NCI-H446 (cell line): ENCODE data around the gene CCDC192.
A peak's percentile ranks its signal among the peaks of the same experiment; 100 is the strongest.

Experiments used
- DNase-seq, 2 experiments: peaks; one replicate each; lab custom pipeline; 2025; lab: John Stamatoyannopoulos, UW

Gene CCDC192

DNA sequence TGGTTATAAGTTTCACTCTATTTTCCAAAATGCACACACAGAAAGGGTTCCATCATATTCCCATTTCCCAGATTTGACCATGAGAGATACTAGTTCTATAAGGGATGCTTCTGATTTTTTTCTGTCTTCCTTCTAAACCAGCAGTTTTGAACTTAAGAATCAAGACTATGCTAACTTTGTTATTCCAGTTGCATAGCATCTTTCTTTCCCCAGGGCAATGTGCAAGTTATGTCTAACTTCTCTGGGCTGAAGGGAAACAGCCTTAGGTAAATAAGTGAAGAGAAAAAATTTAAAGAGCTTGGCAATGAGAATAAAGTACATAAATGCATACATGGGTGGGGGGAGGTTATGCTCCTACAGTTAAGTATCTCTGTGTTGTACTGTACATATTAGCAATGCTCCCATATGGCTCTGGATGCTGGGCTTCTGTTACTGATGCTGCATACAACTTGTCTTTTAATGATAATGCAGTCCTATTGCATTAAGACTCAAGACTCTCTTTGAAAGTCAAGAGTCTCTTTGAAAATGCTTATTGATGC, 254.6 kb downstream of the CCDC192 start:
- DNase-seq = no peak

DNA sequence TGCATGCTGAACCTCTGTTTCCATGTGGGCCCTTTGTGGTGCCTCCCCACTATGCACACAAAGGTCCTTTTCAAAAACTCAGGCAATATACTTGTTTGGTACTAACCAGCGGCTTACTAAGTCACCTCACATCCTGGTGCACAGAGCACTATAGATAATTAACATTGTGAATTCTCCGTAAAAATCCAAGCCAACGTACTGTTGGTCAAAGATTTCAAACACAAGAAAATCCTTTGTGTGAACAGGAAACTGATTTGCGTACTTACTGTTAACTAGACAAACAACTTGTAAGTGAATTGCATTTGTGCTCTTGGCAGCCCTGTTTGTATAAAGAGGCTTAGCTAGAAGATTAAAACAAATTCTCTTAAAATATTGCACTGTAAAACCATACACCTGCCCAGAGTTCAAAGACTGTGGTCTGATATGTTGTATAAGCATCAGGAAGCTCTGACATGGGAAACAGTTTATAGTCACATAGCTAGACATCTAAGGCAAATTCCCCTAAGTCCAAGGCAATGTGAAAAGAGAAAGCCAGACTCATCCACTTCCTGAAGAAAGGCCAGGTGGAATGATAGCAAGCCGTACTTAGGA, 255.3 kb downstream of the CCDC192 start:
- DNase-seq = no peak

DNA sequence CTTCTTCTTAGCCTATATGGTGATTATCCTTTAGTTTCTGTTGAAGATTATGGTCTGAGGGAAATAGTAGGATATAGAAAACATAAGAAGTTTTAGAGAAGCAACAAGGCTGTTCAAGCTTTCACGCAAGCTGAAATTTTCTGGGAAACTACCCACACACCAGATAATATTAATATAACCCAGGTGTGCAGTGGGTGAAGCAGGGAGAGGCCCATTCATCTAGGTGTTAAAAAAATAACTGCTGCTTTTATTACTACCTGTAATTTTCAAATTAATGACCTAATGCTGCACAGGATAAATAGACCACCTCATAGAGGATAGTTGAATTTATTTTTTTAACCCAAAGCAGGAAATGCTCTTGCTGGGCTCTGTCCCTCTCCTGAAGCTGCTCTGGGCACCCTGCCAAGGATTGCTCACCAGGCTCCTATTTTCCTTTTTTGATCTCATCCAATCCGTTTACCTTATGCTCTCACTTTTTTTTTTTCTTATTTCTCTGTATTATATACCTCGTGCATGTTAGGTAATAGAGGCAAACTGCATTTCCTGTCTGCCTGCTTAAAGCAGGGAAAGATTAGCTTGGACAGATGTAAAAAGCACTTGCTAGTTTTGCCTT, 256.1 kb downstream of the CCDC192 start:
- DNase-seq = peak in 1 of 2 experiments; percentile 61

DNA sequence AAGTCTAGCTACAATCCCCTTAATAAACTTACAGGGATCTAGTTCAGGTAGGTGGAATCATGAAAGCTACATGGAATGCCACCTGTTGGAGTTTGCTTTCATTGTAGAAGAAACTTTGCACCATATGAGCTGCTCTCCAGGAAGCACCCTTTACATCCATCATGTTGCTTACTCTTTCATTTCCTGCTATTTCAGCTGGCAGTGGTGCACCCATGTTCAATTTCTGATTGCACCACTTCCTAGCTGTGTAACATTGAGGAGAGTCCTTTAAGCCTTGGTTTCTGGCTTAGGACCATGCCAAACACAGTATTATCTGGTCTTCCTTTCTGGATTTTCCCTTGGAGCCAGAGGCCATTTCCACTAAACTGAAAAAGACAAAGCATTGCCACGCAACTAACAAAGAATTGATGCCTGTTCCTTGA, 257.1 kb downstream of the CCDC192 start:
- no peak for DNase-seq

DNA sequence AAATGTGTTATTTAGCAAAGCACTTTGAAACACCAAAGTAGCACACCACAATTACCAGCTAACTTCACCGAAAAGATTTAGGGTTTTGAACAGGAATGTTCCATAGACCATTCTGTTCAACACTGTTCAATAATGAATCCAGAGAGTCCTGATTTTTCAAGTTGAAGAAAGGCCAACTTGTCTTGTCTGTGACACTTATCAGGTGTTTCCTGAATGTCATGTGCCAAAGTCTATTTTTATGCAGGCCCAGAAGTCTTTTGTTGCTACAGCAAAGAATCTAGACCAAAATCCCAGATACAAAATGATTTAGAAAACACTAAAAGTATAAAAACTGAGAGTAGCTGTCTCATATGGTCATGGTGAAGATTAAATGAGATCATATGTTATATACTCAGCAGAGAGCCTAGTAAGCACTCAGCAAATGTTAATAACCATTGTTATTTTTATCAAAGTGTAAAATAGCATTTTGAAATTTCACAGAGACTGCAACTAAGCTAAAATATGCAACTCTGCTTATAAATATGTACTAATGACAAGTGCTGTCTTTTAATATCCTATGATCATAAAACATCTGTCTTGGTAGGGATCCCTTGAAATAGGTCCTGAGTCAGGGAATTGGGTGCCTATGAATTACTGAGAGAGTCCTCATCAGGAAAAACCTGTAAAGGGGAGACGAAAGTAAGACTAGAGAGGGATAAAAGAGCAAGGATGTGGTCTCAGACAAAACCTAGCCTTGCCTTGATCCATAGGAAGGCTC, 258.0 kb downstream of the CCDC192 start:
- no peak for DNase-seq

DNA sequence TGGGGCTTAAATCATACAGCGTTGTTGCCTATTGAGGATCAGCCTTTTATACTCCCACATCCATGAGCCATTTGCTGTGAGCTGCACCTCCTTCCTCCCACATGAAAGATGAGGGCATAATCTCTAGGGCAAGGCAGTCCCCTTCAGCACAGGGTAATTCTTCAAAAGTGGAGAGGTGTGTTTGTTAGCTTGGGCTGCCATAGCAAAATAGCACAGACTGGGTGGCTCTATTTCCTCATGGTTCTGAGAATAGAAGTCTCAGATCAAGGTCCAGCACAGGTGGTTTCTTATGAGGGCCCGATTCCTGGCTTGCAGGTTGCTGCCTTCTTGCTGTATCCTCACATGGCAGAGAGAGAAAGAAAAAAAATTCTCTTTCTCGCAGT, 258.6 kb downstream of the CCDC192 start:
- no peak for DNase-seq

DNA sequence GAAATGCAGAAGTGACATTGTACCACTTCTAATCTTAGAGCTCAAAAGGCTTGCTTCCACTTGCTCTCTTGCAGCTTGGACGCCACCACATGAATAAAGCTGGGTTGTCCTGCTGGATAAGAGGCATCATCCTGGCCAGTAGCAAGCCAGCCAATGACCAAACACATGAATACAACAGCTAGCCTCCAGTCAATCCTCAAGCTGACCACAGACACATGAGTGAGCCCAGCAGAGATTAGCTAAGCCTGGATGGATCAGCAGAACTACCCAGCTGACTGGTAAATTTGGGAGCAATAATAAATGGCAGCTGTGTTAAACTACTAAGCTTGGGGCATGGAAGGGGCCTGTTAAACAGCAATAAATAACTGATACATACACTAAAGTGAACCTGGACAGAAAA, 259.3 kb downstream of the CCDC192 start:
- DNase-seq = no peak

DNA sequence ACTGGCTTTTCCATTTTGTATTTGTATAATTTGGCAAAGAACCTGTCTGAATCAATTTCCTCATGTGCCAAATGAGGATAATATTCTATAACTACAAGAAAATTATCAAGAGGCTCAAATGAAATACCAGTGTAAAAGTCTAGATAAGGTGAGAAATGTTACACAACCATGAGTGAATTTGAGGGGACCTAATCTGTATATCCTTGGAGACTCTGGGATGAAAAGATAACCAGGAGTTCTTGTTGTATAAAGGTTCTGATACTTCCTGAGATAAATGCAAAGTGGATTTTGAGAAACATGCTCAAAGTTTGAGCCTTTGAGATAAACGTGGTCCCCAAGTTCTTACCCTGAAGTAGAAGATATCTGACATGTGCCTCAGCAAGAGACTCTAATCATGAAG, 260.0 kb downstream of the CCDC192 start:
- no peak for DNase-seq

DNA sequence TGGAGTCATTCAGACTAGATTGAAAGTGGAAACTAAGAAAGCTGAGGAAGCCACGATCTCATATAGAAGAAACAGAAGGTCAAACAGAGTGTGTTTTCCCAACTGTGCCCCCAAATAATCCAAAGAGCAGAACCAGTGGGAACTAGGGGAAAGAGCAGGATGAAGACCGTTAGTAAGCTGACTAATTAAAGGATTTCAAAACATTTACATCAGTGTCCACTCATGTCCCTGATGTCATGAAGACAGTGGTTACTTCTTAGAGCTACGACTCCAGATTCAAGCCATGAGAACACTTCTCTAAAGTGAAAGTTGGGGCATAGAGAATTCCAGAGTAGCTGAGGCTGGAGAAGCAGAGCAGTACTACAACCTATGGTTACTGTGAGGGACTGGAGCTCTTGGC, 260.7 kb downstream of the CCDC192 start:
- DNase-seq = no peak

DNA sequence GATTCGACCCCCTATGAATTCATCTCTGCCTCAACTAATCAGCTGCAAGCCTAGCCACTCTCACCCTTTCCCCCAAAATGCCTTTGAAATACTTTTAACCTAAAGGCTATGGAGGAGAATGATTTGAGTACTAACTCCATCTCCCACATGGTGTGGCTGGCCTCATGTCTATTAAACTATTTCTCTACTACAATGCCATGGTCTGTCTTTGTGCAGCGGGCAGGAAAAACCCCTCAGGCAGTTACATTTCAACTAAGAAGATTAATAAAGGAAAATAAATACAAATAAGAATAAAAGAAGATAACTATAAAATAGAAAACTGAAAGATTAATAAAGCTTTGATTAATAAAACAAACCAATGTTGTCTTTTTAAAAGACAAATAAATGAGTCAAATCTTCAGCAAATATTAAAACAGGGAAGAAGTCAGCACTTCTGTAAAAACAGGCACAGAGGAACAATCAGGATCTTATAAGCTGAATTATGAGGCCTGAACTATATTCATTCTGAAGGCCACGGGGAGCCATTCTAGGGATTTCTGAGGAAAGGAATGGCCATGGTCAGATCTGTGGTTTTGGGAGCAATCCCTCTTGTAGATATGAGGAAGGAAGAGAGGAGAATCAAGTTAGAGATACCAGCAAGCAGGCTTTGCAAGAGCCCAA, 264.3 kb downstream of the CCDC192 start:
- no peak for DNase-seq

DNA sequence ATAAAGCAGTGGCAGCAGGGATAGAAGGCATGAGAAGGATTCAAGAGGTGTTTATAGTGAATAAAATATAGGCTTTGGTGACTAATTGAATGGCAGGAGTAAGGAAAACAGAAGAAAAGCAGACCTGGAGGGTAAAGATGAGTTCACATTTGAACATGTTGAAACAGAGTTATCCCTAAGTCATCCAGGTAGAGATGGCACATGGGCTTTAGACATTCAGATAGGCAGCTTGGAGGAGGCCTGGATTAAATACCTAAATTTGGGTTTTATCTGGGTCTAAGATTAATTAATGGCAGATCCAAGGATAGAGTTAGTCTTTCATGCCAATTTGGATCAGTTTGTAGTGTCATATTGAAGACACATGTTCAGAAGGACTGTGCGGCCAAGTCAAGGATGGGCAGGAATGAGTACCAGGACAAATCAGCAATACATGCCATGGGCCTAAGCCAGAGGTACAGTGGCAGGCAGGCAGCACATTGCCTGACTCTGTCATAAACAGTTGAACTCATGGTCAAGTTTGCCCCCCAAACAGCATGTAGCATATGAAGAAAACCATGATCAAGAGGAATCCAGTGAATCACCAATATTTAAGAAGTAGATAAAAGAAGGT, 264.9 kb downstream of the CCDC192 start:
- no peak for DNase-seq

DNA sequence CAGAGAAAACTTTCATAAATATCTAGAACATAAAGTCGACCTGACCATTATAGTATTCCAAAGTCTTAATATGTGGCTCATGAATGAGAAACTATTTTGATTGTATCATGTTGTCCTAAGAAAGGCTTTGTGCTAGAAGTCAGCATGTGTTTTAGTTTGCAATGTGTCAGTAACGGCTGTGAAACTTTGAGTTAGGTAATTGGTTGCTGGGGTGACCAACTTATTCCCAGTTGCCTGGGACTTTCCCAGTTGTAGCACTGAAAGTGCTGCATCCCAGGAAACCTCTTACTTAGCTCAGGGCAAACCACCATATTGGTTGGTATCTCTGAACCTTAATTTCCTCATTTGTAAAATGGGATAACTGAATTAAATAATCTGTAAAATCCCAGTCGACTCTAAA, 265.8 kb downstream of the CCDC192 start:
- DNase-seq = no peak

DNA sequence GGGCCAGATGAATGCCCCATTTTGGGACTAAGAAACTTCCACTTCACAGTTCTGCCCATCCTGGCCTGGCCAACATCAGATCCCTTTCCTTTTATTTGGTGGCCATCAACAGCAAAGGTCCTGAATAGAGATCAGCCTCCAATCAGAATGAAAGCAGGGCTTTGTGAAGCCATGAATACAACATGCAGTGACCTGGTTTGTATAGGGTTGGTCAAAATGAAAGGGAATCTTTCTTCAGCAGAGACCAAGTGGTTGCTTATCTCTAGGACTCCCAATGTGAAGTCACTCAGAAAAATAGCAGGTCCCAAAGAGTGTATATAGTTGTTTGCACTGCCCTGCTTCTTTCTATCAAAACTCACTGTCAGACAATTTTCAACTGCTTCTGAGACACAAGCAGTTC, 266.5 kb downstream of the CCDC192 start:
- DNase-seq = no peak

DNA sequence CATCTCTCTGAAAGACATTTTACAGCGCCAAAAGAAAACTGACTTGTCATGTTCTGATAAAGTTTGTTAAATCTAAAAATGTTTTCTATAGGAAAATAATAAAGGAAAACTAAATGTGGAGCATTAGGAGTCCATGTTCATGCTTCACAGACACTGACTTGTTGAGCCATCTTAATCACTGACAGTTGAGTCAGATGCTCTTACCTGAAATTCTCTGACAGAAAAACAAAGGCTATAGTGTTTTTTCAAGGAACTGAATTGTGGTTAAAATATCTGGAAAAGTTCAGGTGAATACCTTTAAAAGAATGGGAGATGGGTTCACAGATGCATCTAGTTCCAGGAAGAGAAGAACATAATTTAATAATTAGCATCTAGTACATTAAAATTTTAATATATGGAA, 266.9 kb downstream of the CCDC192 start:
- no peak for DNase-seq

DNA sequence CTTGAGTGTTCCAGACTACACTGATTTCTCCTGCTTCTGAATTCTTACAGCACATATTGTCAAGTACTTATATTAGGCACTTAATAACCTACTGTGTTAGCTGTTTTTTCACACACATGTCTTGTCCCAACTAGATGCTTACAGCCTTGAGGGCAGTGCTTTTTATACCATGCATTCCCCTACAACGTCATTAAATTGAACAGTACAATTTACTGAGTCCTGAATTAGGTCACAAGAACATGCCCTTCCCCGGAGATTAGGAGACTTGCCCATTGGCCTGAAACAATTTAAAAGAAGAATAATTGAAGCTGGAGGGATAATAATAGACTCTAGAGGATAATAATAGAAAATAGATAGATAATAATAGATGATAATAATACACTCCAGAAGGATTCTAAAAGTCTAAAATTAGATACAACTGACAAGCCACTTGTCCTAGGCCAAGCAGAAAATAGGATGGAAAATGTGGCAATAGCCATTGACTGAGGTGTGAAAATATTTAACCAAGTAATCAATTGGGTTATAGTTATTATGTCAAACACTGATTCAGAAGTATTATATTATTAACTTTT, 267.7 kb downstream of the CCDC192 start:
- no peak for DNase-seq

DNA sequence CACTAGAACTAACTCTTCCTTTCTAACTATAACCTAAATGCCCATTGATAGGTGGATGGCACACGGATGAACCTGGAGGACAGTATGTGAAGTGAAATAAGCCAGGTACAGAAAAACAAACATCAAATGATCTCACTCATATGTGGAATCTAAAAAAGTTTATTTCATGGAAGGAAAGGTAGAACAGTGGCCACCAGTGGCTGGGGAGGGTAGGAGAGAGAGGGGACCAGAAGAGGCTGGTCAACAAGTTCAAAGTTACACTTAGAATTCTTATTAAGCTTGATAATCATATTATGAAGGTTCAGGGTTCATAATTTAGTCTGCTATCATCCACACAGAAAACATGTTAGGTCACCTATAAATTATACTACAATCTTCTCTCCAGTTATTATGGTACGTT, 272.8 kb downstream of the CCDC192 start:
- DNase-seq = no peak

DNA sequence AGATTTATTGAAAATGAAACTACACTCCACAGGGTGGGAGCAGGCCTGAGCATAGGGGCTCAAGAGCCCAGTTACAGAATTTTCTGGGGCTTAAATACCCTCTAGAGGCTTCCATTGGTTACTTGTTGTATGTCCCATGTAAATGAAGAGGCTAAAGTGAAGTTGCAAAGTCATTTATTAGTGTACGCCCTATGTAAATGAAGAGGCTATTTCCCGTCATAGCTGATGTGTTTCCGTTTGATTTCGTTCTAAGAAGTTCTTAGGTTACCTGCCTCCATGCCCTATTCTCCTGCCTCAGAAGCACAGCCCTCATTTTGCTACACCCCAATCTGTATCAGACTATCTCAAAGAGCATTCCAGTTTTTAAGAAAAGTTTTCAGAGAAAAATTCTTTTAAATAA, 273.3 kb downstream of the CCDC192 start:
- DNase-seq = no peak

DNA sequence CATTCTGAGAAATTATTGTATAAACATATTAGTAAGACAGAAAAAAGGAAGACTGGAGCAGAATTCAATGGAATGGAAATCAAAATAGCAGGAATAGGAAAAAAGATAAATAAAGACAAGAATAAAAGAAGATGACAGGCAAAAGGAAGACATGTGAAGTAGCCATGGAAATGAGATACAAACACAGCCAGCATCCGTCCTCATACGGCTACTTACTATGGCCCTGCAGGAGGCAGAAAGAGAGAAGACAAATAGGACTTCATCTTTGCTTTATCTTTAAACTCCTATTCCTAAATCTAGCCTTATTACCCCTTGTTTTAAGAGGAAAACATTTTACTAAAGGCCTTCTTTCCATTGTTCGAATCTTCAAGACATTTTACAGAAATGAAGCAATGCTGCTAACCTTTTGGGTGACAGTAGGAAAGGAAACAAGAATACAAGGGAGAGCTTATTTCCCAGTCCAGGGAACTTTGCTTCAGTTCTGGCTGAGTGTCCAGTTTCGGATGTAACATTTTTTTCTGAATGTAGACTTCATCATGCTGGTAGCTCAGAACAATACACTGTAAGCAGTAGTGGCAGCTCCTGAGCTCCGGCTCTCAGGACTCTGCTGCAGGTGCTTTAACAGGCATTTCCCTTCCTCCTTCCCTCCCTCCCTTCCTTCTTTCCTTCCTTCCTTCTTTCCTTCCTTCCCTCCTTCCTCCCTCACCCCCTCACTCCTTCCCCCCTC, 274.0 kb downstream of the CCDC192 start:
- no peak for DNase-seq

DNA sequence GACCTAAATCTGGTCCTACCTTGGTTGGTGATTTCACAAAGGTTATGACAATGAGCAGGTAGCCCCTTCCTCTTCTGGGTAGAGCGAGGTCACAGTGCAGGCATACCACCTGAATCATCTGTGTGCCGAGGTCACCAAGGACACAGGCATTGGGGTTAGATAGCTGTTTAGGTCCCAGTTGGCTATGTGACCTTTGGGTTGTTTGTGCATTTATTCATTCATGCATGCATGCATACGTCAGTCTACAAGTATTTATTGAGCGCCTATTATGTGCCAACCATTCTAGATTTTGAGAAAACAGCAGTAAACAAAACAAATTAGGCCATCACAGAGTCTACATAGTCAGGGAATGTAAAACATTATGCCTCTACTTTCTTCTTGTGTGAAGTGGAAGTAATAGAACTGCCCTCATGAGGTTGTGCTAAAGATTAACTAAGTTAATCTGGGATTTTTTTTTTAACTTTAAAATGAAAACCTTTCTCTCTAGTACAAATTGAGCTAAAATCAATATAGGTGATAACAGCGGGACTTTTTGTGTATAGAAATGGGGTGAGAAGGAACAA, 275.6 kb downstream of the CCDC192 start:
- DNase-seq = no peak

DNA sequence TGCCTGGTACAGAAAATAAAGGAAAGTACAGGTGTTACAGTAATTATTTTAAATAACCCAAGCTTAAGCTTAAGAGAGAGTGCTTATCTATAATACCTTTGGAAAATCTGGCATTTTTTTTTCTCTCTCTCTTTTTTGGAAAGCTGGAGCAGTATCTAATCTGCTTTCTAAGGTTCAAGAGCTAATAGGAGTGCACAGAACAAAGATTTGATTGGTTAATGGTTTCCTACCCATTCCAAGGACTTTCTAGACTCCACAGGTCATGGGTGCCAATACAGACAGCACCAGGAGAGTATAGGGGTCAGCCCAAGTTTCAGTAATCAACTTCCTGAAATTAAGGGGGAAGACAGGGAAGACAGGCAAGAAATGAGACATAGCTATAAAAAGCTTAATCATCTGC, 276.3 kb downstream of the CCDC192 start:
- no peak for DNase-seq

DNA sequence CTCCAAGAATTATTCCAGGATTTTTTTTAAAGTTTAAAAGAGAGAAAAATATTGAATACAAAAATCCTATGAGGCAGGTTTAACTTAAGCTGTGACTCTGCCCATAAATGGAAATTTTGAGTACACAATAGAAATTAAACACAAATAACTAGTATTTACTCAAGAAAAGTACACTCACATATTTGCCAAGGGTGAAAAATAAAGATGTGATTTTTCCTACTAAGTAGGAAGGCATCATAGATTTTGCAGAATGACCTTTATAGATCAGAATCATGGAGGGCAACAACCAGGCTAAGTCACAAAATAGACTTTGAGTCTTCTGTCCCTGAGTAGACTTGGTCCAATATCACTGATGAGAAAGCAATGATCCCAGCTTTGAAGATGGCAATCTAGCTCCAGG, 277.7 kb downstream of the CCDC192 start:
- DNase-seq = no peak
